A673 (cell line): ENCODE measurements around the gene ARL16. TPM values are rescaled to one million over a fixed set of nuclear protein-coding genes. Genes with fewer than 3 reads are reported as not detected.

ENCODE experiments used
- BruUV-seq: library from RNA; stranded (reverse); fragments of 400-500 nt; replicated peaks from 2 replicates; lab custom pipeline; 2021; lab: Mats Ljungman, UMichigan
- CTCF ChIA-PET: fragments of 300-600 bp; sonication (Branson Sonifier 250); formaldehyde crosslinking; loops from one replicate; lab custom pipeline; 2022; ENCODE audit warnings: antibody characterized with exemption; lab: Charles Lee
- POLR2A ChIA-PET: fragments of 300-600 bp; sonication (Branson Sonifier 250); formaldehyde crosslinking; loops from one replicate; lab custom pipeline; 2022; ENCODE audit warnings: antibody characterized with exemption; ENCODE audit not compliant: low non-redundant PET; lab: Charles Lee
- DNase-seq: peaks from one replicate; pipeline ENCODE4 v3.0.0-alpha.2; 2015; ENCODE audit warnings: low spot score
- H3K27ac ChIP-seq: fragments of 200-600 bp; sonication (generic); 2 replicates; pipeline ENCODE4 v1.5.1; 2016; ENCODE audit warnings: mixed run types, low read depth, mild to moderate bottlenecking, mixed read lengths, antibody characterized with exemption, low read length; ENCODE audit not compliant: poor library complexity, severe bottlenecking
- H3K27me3 ChIP-seq: fragments of 200-600 bp; sonication (generic); replicated peaks from 2 replicates; pipeline ENCODE4 v1.6.1; 2017; ENCODE audit warnings: mixed run types, low read depth, mild to moderate bottlenecking, mixed read lengths, antibody characterized with exemption, low read length; ENCODE audit not compliant: insufficient read depth, poor library complexity
- H3K36me3 ChIP-seq: fragments of 200-600 bp; sonication (generic); 2 replicates; pipeline ENCODE4 v1.6.1; 2016; ENCODE audit warnings: mixed run types, mild to moderate bottlenecking, mixed read lengths, antibody characterized with exemption, low read length; ENCODE audit not compliant: insufficient read depth, poor library complexity, severe bottlenecking
- H3K4me1 ChIP-seq: fragments of 200-600 bp; sonication (generic); 2 replicates; pipeline ENCODE4 v1.6.1; 2017; ENCODE audit warnings: mixed run types, mild to moderate bottlenecking, mixed read lengths, antibody characterized with exemption, low read length; ENCODE audit not compliant: insufficient read depth, poor library complexity, severe bottlenecking
- H3K4me3 ChIP-seq: fragments of 200-600 bp; sonication (generic); 2 replicates; pipeline ENCODE4 v1.5.1; 2016; ENCODE audit warnings: low read depth, mixed run types, mild to moderate bottlenecking, mixed read lengths, low read length; ENCODE audit not compliant: poor library complexity, severe bottlenecking
- H3K9me3 ChIP-seq: fragments of 200-600 bp; sonication (generic); 2 replicates; pipeline ENCODE4 v1.6.1; 2016; ENCODE audit warnings: mixed run types, low read depth, mild to moderate bottlenecking, mixed read lengths, antibody characterized with exemption, low read length; ENCODE audit not compliant: poor library complexity, severe bottlenecking
- CTCF ChIP-seq: fragments of 300-800, 200-600 bp; sonication (generic); conservative IDR thresholded peaks from 2 replicates; pipeline ENCODE4 v1.5.1; 2017; ENCODE audit warnings: low read depth, mild to moderate bottlenecking, antibody characterized with exemption, low read length, moderate library complexity, mixed read lengths
- EZH2 ChIP-seq: fragments of 200-600 bp; sonication (generic); IDR thresholded peaks from 2 replicates; pipeline ENCODE4 v1.6.1; 2017; ENCODE audit warnings: borderline replicate concordance, low read depth, mild to moderate bottlenecking, mixed read lengths, antibody characterized with exemption, low read length; ENCODE audit not compliant: poor library complexity, severe bottlenecking
- intact Hi-C: fragments of 100-400 bp; cut with micrococcal nuclease; formaldehyde crosslinking; loops from one replicate; pipeline ENCODE4 v1.10.0; 2022; ENCODE audit not compliant: unreplicated experiment
- total RNA-seq: library from RNA; stranded (reverse); gene quantifications from 2 replicates; pipeline ENCODE4 v1.2.3, GENCODE V29; 2021

The ARL16 gene
- total RNA-seq, 1 experiment from 2014 or later = 62.8 TPM

- no peak for TF ChIP-seq CTCF
- TF ChIP-seq EZH2 = no peak
- ChIA-PET POLR2A (no interaction called here), CTCF (no interaction called here)
- no peaks in the 10 kb centered on the region for H3K9me3 ChIP-seq
- no peak for DNase-seq
- peaks cover 24% of the 10 kb centered on the region for H3K36me3 ChIP-seq
- no peaks in the 10 kb centered on the region for H3K27me3 ChIP-seq
- intact Hi-C loops = no loop called here
- no TSS peak for BruUV-seq
- no peak overlapping the region for H3K4me3 ChIP-seq
- no peak overlapping the region for H3K27ac ChIP-seq
- H3K4me1 ChIP-seq = no peaks in the 10 kb centered on the region
These were observed 33.6 kb upstream of the ARL16 start for GRCh38 chr17:81717049-81717765.

- peaks cover 24% of the 10 kb centered on the region for H3K36me3 ChIP-seq
- intact Hi-C loops = no loop called here
- peaks cover 3% of the 10 kb centered on the region for H3K4me1 ChIP-seq
- TF ChIP-seq EZH2 = no peak
- TF ChIP-seq CTCF = no peak
- H3K4me3 ChIP-seq = no peak overlapping the region
- no peaks in the 10 kb centered on the region for H3K9me3 ChIP-seq
- no peaks in the 10 kb centered on the region for H3K27me3 ChIP-seq
- POLR2A ChIA-PET = no interaction called here
- DNase-seq = no peak
- BruUV-seq = no TSS peak
- CTCF ChIA-PET = no interaction called here
- H3K27ac ChIP-seq = no peak overlapping the region
These were observed 33.0 kb upstream of the ARL16 start for GRCh38 chr17:81716674-81716996.

- H3K4me3 ChIP-seq = no peak overlapping the region
- peaks cover 9% of the 10 kb centered on the region for H3K4me1 ChIP-seq
- intact Hi-C loops = no loop called here
- H3K36me3 ChIP-seq = peaks cover 24% of the 10 kb centered on the region
- no peak overlapping the region for H3K27ac ChIP-seq
- no peaks in the 10 kb centered on the region for H3K9me3 ChIP-seq
- TF ChIP-seq CTCF (no peak), EZH2 (no peak)
- no peak for DNase-seq
- ChIA-PET CTCF (no interaction called here), POLR2A (no interaction called here)
- no peaks in the 10 kb centered on the region for H3K27me3 ChIP-seq
- BruUV-seq = no TSS peak
These were observed 32.5 kb upstream of the ARL16 start for GRCh38 chr17:81715872-81716673.
